Fibroblast of the conjunctiva (primary cell): ENCODE measurements around the gene TSHZ3.

Source experiments
- DNase-seq: peaks from one replicate; pipeline ENCODE4 v3.0.0-alpha.2; 2010; ENCODE audit warnings: low read depth

The TSHZ3 gene

GRCh38 chr19:31354799-31355664 lies 5.8 kb upstream of the TSHZ3 start:
- no peak for DNase-seq

- no peak for DNase-seq
Observed at GRCh38 chr19:31354316-31354715, 5.1 kb upstream of the TSHZ3 start.

- no peak for DNase-seq
Observed at GRCh38 chr19:31353833-31354232, 4.6 kb upstream of the TSHZ3 start.

- no peak for DNase-seq
Observed at GRCh38 chr19:31352782-31353651, 3.8 kb upstream of the TSHZ3 start.

- DNase-seq, result no peak
Observed at GRCh38 chr19:31352296-31352781, 3.1 kb upstream of the TSHZ3 start.

GRCh38 chr19:31351855-31352195 lies 2.6 kb upstream of the TSHZ3 start:
- DNase-seq, result no peak

- no peak for DNase-seq
Observed at GRCh38 chr19:31351056-31351854, 2.0 kb upstream of the TSHZ3 start.

GRCh38 chr19:31350693-31351055 lies 1.4 kb upstream of the TSHZ3 start:
- DNase-seq, result no peak

- DNase-seq, result no peak
Observed at GRCh38 chr19:31350033-31350692, 927 bp upstream of the TSHZ3 start.

- no peak for DNase-seq
Observed at GRCh38 chr19:31348481-31349159, 616 bp downstream of the TSHZ3 start.

- DNase-seq, result no peak
Observed at GRCh38 chr19:31347828-31348392, 1.3 kb downstream of the TSHZ3 start.

- DNase-seq, result no peak
Observed at GRCh38 chr19:31347354-31347753, 1.9 kb downstream of the TSHZ3 start.

- DNase-seq, result no peak
Observed at GRCh38 chr19:31346184-31347059, 2.8 kb downstream of the TSHZ3 start.

GRCh38 chr19:31344403-31344802 lies 4.8 kb downstream of the TSHZ3 start:
- DNase-seq, result no peak

GRCh38 chr19:31342926-31343325 lies 6.3 kb downstream of the TSHZ3 start:
- DNase-seq, result no peak

- peak; percentile 54 for DNase-seq
Observed at GRCh38 chr19:31340042-31341025, 8.9 kb downstream of the TSHZ3 start.

- DNase-seq, result no peak
Observed at GRCh38 chr19:31339411-31339810, 9.8 kb downstream of the TSHZ3 start.

- DNase-seq, result peak; percentile 40
Observed at GRCh38 chr19:31338069-31338776, 11.0 kb downstream of the TSHZ3 start.
